ENCODE data around the gene FAM83F.
A peak's percentile ranks its signal among the peaks of the same experiment; 100 is the strongest.

FAM83F gene

GRCh38 chr22:40030026-40030757 lies 35.4 kb downstream of the FAM83F start:
- Histone ChIP-seq H3K4me3 (ENCODE audit: low read length) (no peak overlapping the region), H3K27ac (ENCODE audit: low read length) (no peak overlapping the region), H3K4me2 (ENCODE audit: low read length) (no peak overlapping the region), H3K4me1 (ENCODE audit: low read length) (no peaks in the 10 kb centered on the region), H3K27me3 (ENCODE audit: low read depth, low read length) (0 out of 2 replicates have a peak, but pooled peaks cover 5% of the 10 kb centered on the region), H4K20me1 (ENCODE audit: insufficient read depth, low read length) (no peaks in the 10 kb centered on the region), H3K79me2 (ENCODE audit: low read length) (no peaks in the 10 kb centered on the region), H2AFZ (ENCODE audit: low read depth, low read length) (peak overlapping the region; percentile 74; the same call in 1 of the 2 replicates), H3K9ac (ENCODE audit: low read length) (no peak overlapping the region), H3K9me3 (ENCODE audit: insufficient read depth, low read length) (no peaks in the 10 kb centered on the region), H3K36me3 (replicated peaks; ENCODE audit: low read depth, low read length) (no peaks in the 10 kb centered on the region)
- TF ChIP-seq EZH2phosphoT487 (IDR thresholded peaks at IDR 0.05; ENCODE audit: low read depth) (no peak), CTCF (IDR thresholded peaks at IDR 0.05; ENCODE audit: low read depth, low read length) (no peak)

- 0 out of 2 replicates have a peak, but pooled peaks cover 5% of the 10 kb centered on the region for H3K27me3 ChIP-seq (ENCODE audit: low read depth, low read length)
Measured at GRCh38 chr22:40030758-40031095, 36.0 kb downstream of the FAM83F start.

GRCh38 chr22:40031766-40032470 lies 37.2 kb downstream of the FAM83F start:
- no peak overlapping the region for H3K9ac ChIP-seq (ENCODE audit: low read length)
- H3K27me3 ChIP-seq (ENCODE audit: low read depth, low read length) = 0 out of 2 replicates have a peak, but pooled peaks cover 5% of the 10 kb centered on the region
- no peak overlapping the region for H2AFZ ChIP-seq (ENCODE audit: low read depth, low read length)
- no peaks in the 10 kb centered on the region for H3K79me2 ChIP-seq (ENCODE audit: low read length)
- TF ChIP-seq EZH2phosphoT487 (IDR thresholded peaks at IDR 0.05; ENCODE audit: low read depth) (no peak), CTCF (IDR thresholded peaks at IDR 0.05; ENCODE audit: low read depth, low read length) (no peak)
- H3K4me1 ChIP-seq (ENCODE audit: low read length) = no peaks in the 10 kb centered on the region; the same call in none of the 2 replicates
- H3K27ac ChIP-seq (ENCODE audit: low read length) = no peak overlapping the region
- H3K9me3 ChIP-seq (ENCODE audit: insufficient read depth, low read length) = no peaks in the 10 kb centered on the region
- no peaks in the 10 kb centered on the region for H3K36me3 ChIP-seq (replicated peaks; ENCODE audit: low read depth, low read length)
- no peak overlapping the region for H3K4me3 ChIP-seq (ENCODE audit: low read length)
- H4K20me1 ChIP-seq (ENCODE audit: insufficient read depth, low read length) = no peaks in the 10 kb centered on the region
- H3K4me2 ChIP-seq (ENCODE audit: low read length) = no peak overlapping the region

More at GRCh38 chr22:40030758-40031095, 36.0 kb downstream of the FAM83F start:
- H2AFZ ChIP-seq (ENCODE audit: low read depth, low read length) = peak overlapping the region; percentile 74; the same call in 1 of the 2 replicates
- no peaks in the 10 kb centered on the region for H4K20me1 ChIP-seq (ENCODE audit: insufficient read depth, low read length)
- no peak for TF ChIP-seq CTCF (IDR thresholded peaks at IDR 0.05; ENCODE audit: low read depth, low read length)
- TF ChIP-seq EZH2phosphoT487 (IDR thresholded peaks at IDR 0.05; ENCODE audit: low read depth) = no peak
- H3K27ac ChIP-seq (ENCODE audit: low read length) = no peak overlapping the region
- H3K36me3 ChIP-seq (replicated peaks; ENCODE audit: low read depth, low read length) = no peaks in the 10 kb centered on the region
- no peaks in the 10 kb centered on the region for H3K4me1 ChIP-seq (ENCODE audit: low read length)
- no peak overlapping the region for H3K4me3 ChIP-seq (ENCODE audit: low read length)
- no peaks in the 10 kb centered on the region for H3K9me3 ChIP-seq (ENCODE audit: insufficient read depth, low read length)
- H3K9ac ChIP-seq (ENCODE audit: low read length) = no peak overlapping the region
- H3K79me2 ChIP-seq (ENCODE audit: low read length) = no peaks in the 10 kb centered on the region
- H3K4me2 ChIP-seq (ENCODE audit: low read length) = no peak overlapping the region

All from OCI-LY3 (cell line).